ENCODE results near the gene CDKN3. TPM values are rescaled to one million over a fixed set of nuclear protein-coding genes. Genes with fewer than 3 reads are reported as not detected.

The CDKN3 gene
- 9.1 and 11.3 TPM in 2 replicates for total RNA-seq

GRCh38 chr14:54396493-54397335 lies at the start of gene CDKN3:
TSS of gene CDKN3 (plus strand) at chr14:54397007. CDS start at chr14:54397069, 62 bp downstream.

GRCh38 chr14:54440873-54441868 lies 44.4 kb downstream of the CDKN3 start, which contains the start of gene CNIH1:
TSS of gene CNIH1 (minus strand) at chr14:54441374. CDS start at chr14:54441327, 47 bp downstream.

Other genes with a start within 250 kb of the CDKN3 start
- gene CNIH1, start 44.4 kb downstream of the CDKN3 start, total RNA-seq = 76.5 and 85.0 TPM in 2 replicates
- 104 and 111 TPM in 2 replicates for gene GMFB, start 92.0 kb downstream of the CDKN3 start, total RNA-seq
- gene CGRRF1, start 112.9 kb downstream of the CDKN3 start, total RNA-seq = 11.1 TPM in 2 replicates
- gene SAMD4A, start 170.1 kb downstream of the CDKN3 start, total RNA-seq = 12.9 and 44.9 TPM in 2 replicates